Uterus (tissue), 2 donors: ENCODE measurements around the gene SBNO1.

Experiments
- CTCF ChIP-seq, 4 experiments: fragments of 200-600 bp in 2 of 4; fragments of 450-650 bp in 2 of 4; sonication (generic) in 2 of 4; IDR thresholded peaks; one replicate each; pipeline ENCODE4 v1.5.1; 2016 to 2019; ENCODE audit warnings: antibody characterized with exemption in 4 of 4, mild to moderate bottlenecking in 2 of 4, moderate library complexity in 1 of 4
- POLR2A ChIP-seq, 2 donors: fragments of 450-650 bp; IDR thresholded peaks; one replicate each; pipeline ENCODE4 v1.6.1; 2016; ENCODE audit warnings: antibody characterized with exemption in 2 of 2, mild to moderate bottlenecking in 1 of 2, moderate library complexity in 1 of 2

GRCh38 chr12:123369229-123369628 lies 4.6 kb upstream of the SBNO1 start:
- TF ChIP-seq CTCF (IDR thresholded peaks at IDR 0.05) (no peak), POLR2A (IDR thresholded peaks at IDR 0.05) (no peak)
